ENCODE results near the gene SLIT3.

GRCh38 chr5:168844922-168845296, 456.0 kb downstream of the SLIT3 start:
- TF ChIP-seq, protein P1, sequence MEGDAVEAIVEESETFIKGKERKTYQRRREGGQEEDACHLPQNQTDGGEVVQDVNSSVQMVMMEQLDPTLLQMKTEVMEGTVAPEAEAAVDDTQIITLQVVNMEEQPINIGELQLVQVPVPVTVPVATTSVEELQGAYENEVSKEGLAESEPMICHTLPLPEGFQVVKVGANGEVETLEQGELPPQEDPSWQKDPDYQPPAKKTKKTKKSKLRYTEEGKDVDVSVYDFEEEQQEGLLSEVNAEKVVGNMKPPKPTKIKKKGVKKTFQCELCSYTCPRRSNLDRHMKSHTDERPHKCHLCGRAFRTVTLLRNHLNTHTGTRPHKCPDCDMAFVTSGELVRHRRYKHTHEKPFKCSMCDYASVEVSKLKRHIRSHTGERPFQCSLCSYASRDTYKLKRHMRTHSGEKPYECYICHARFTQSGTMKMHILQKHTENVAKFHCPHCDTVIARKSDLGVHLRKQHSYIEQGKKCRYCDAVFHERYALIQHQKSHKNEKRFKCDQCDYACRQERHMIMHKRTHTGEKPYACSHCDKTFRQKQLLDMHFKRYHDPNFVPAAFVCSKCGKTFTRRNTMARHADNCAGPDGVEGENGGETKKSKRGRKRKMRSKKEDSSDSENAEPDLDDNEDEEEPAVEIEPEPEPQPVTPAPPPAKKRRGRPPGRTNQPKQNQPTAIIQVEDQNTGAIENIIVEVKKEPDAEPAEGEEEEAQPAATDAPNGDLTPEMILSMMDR (conservative IDR thresholded peaks at IDR 0.05): no peak
- no peak for TF ChIP-seq EZH2 (IDR thresholded peaks at IDR 0.05; ENCODE audit: low read depth)

Data from PC-9 (cell line).